Lower lobe of right lung (tissue), 2 donors: ENCODE results near the gene RTEL1. TPM values are rescaled to one million over a fixed set of nuclear protein-coding genes. Genes with fewer than 3 reads are reported as not detected.

Experiments
- ATAC-seq, 2 donors: fragments of 200-7000 bp; cut with Tn5 transposase; one replicate each; pipeline ENCODE4 v1.9.1; 2020 to 2022; ENCODE audit warnings: mild to moderate bottlenecking in 2 of 2, moderate library complexity in 2 of 2
- DNase-seq: peaks from one replicate; pipeline ENCODE4 v3.0.0-alpha.2; 2020
- H3K27ac ChIP-seq: fragments of 200-600 bp; one replicate; pipeline ENCODE4 v1.8.0; 2022
- H3K27me3 ChIP-seq: fragments of 200-600 bp; one replicate; pipeline ENCODE4 v1.8.0; 2022; ENCODE audit warnings: low read depth
- H3K36me3 ChIP-seq: fragments of 200-600 bp; one replicate; pipeline ENCODE4 v1.8.0; 2022; ENCODE audit warnings: mild to moderate bottlenecking
- H3K4me1 ChIP-seq: fragments of 200-600 bp; one replicate; pipeline ENCODE4 v1.8.0; 2022
- H3K4me3 ChIP-seq: fragments of 200-600 bp; one replicate; pipeline ENCODE4 v1.8.0; 2022; ENCODE audit warnings: mild to moderate bottlenecking
- H3K9me3 ChIP-seq: fragments of 200-600 bp; one replicate; pipeline ENCODE4 v1.8.0; 2022
- CTCF ChIP-seq: fragments of 200-600 bp; IDR thresholded peaks from one replicate; pipeline ENCODE4 v1.8.0; 2022; ENCODE audit warnings: antibody characterized with exemption, mild to moderate bottlenecking
- intact Hi-C: fragments of 100-400 bp; cut with DNase I; formaldehyde crosslinking; loops from one replicate; pipeline ENCODE4 v1.11.0; 2022
- total RNA-seq: library from RNA; stranded (reverse); fragmentation: NEBNext Ultra II Directional; extraction: Animal tissue kit (Norgen Biotek cat#: 25700); gene quantifications from one replicate; pipeline ENCODE4 v1.2.1, GENCODE V29; 2021
- donor health status: DM: no; HTN: yes; CAD: no; lungs with severe emphysema.

The RTEL1 gene
- total RNA-seq, 1 donor from 2014 or later = 23.8 TPM

DNA sequence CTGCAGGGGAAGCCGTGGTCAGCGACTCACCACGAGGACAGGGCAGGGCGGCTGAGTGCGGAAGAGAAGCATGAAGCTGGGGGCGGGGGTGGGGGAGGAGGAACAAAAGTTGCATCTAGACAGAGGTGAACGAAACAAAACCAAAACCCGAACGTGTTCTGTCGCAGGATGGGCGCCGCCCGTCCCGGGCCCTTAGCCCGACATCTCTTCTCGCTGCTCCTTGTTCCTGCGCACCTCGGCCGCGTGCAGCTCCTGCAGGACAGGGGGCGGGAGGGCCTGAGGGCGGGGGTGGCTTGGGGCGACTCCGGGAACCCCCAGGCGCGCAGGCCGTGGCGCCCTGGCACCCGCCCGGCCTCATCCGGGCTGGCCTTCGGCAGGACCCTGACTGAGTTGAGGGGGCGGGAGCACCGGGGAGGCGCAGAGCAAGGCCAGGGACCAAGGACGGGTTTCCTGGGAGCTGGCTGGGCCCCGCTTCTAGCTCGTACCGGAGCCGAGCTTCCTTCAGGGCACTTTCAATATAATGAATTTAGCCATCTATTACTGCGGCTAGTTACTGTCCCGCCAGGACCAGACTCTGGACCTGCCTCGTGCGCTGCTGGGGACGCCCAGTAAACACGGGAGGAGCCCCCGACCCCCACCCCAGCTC lies 16.8 kb upstream of the RTEL1 start:
- intact Hi-C loops = no loop called here
- no peaks in the 10 kb centered on the region for H3K36me3 ChIP-seq
- DNase-seq (peak; percentile 77), ATAC-seq (peak; percentile 59 to 67)
- peaks cover 38% of the 10 kb centered on the region for H3K4me1 ChIP-seq
- no peaks in the 10 kb centered on the region for H3K27me3 ChIP-seq
- H3K4me3 ChIP-seq = peak overlapping the region; percentile 73
- TF ChIP-seq CTCF = no peak
- peak overlapping the region; percentile 95 for H3K27ac ChIP-seq
- no peaks in the 10 kb centered on the region for H3K9me3 ChIP-seq

GRCh38 chr20:63641792-63642523 lies 16.2 kb upstream of the RTEL1 start:
- Histone ChIP-seq H3K9me3 (no peaks in the 10 kb centered on the region), H3K27ac (peak overlapping the region; percentile 95), H3K27me3 (no peaks in the 10 kb centered on the region), H3K36me3 (no peaks in the 10 kb centered on the region), H3K4me3 (peak overlapping the region; percentile 73), H3K4me1 (peaks cover 35% of the 10 kb centered on the region)
- peak; percentile 92 to 95 for ATAC-seq
- TF ChIP-seq CTCF = peak; percentile 50
- intact Hi-C loops = no loop called here
- peak; percentile 93 for DNase-seq

DNA sequence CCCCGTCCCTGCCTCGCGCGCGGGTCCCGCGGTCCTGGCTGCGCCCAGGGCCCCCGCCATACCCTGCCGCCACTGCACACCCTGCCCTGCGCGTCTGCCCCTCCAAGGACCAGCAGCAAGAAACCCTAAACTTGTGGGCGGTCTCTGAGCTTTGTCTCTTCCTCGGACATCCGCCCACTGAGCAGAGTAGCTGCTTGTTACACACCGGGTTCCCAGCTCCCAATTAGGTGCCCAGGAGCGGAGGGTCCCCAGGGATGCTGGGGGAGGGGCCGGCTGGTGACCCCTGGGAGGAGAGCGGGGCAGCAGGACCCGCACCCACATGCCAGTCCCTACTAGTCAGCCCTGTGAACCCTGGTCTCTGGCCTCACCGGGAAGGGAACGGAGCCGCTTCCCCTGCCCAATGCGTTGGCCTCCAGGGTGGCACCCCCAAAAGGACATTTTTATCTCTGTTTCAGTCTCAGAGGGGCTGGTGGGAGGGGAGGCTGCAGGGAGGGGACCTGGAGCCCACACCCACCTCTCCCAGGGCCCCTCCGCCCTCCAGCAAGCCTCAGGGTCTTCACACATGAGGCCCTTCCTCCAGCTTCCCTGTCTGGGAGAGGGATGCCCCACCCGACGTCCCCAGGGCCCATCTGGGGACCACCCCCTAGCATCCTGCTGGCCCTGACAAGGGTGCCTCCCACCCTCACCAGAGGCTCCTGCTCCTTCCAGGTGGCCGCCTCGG lies 15.4 kb upstream of the RTEL1 start:
- Histone ChIP-seq H3K4me1 (peaks cover 30% of the 10 kb centered on the region), H3K27ac (peak overlapping the region; percentile 72), H3K9me3 (no peaks in the 10 kb centered on the region), H3K36me3 (no peaks in the 10 kb centered on the region), H3K27me3 (no peaks in the 10 kb centered on the region), H3K4me3 (peak overlapping the region; percentile 60)
- ATAC-seq = peak in 1 of 2 donors; percentile 0
- DNase-seq = no peak
- TF ChIP-seq CTCF = no peak
- intact Hi-C loops = no loop called here

- Histone ChIP-seq H3K9me3 (no peaks in the 10 kb centered on the region), H3K27ac (no peak overlapping the region), H3K27me3 (no peaks in the 10 kb centered on the region), H3K36me3 (no peaks in the 10 kb centered on the region), H3K4me1 (peaks cover 26% of the 10 kb centered on the region), H3K4me3 (no peak overlapping the region)
- TF ChIP-seq CTCF = no peak
- DNase-seq (no peak), ATAC-seq (no peak)
- intact Hi-C loops = no loop called here
Observed at GRCh38 chr20:63643499-63643898, 14.6 kb upstream of the RTEL1 start.

- intact Hi-C loops = no loop called here
- no peak overlapping the region for H3K4me3 ChIP-seq
- no peak for DNase-seq
- H3K36me3 ChIP-seq = no peaks in the 10 kb centered on the region
- H3K27me3 ChIP-seq = no peaks in the 10 kb centered on the region
- H3K4me1 ChIP-seq = peaks cover 22% of the 10 kb centered on the region
- TF ChIP-seq CTCF = no peak
- no peak for ATAC-seq
- no peak overlapping the region for H3K27ac ChIP-seq
- H3K9me3 ChIP-seq = no peaks in the 10 kb centered on the region
Observed at GRCh38 chr20:63643946-63644345, 14.2 kb upstream of the RTEL1 start.
